ENCODE measurements around the gene PTPRZ1. TPM values are rescaled to one million over a fixed set of nuclear protein-coding genes. Genes with fewer than 3 reads are reported as not detected.

PTPRZ1 gene
- total and polyA plus RNA-seq, 7 experiments from 2014 or later: not detected

DNA sequence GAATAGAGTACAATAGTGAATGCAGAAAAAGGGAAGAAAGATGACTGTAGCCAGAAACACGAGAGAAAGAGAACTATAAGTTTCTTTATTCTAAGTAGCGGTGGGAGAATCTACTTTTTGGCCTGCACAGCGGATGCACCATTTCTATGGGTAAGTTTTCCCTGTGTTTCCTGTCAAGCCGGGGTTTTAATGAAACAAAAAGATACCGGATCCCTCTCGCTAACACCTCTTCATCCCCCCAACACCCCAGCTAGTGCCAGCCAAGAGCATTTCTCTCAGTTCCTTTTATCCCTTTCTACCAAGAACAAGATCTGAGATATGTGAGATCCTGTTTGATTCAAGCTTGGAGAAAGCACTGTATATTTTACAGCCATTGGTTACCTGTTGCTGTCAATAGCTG lies 14.7 kb downstream of the PTPRZ1 start:
- H3K27me3 ChIP-seq (ENCODE audit: control insufficient read depth in 2 of 2, insufficient read depth in 2 of 2, low read length in 2 of 2): no peaks in the 10 kb centered on the region
- CTCF ChIA-PET: no interaction called here
- no peaks in the 10 kb centered on the region for H3K36me3 Mint-ChIP-seq

DNA sequence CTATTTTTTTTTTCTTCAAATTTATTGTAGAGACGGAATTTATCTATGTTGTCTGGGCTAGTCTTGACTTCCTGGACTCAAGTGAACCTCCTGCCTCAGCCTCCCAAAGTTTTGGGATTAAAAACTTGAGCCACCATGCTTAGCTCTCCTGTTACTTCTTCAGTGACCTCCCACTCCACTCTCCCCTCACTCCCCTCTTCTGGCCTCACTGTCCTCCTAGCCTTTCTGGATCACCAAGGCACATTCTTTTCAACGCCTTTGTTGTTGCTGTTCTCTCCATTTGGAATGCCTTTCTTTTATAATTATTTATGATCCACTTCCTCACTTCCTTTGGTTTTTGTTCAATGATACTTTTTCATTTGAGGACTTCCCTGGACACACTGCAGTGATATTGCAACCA lies 17.9 kb downstream of the PTPRZ1 start:
- ATAC-seq (no peak), DNase-seq (no peak)
- Histone ChIP-seq H3K27me3 (ENCODE audit: control insufficient read depth in 2 of 2, insufficient read depth in 2 of 2, low read length in 2 of 2) (no peaks in the 10 kb centered on the region), H3K4me3 (ENCODE audit: low read length) (no peak overlapping the region), H3K9me3 (ENCODE audit: control insufficient read depth in 2 of 3, low read length in 3 of 3) (no peaks in the 10 kb centered on the region), H3K4me1 (ENCODE audit: control insufficient read depth in 2 of 2, insufficient read depth in 2 of 2, low read length in 2 of 2) (no peaks in the 10 kb centered on the region), H3K36me3 (ENCODE audit: control insufficient read depth in 2 of 3, insufficient read depth in 3 of 3, low read length in 3 of 3) (no peaks in the 10 kb centered on the region), H3K27ac (ENCODE audit: low read depth, low read length) (no peak overlapping the region)
- intact Hi-C loops (cut with micrococcal nuclease): no loop called here
- Mint-ChIP-seq H3K36me3 (no peaks in the 10 kb centered on the region), H3K9me3 (peaks cover 0 to 6% (median 0%) of the 10 kb centered on the region in 11 donors), H3K4me3 (no peak overlapping the region), H3K27me3 (no peaks in the 10 kb centered on the region), H3K4me1 (no peaks in the 10 kb centered on the region), H3K27ac (no peak overlapping the region)
- CTCF ChIA-PET: no interaction called here
- POLR2A ChIA-PET: no interaction called here

More for the DNA sequence above, 14.7 kb downstream of the PTPRZ1 start:
- intact Hi-C loops (cut with micrococcal nuclease): no loop called here
- Histone ChIP-seq H3K36me3 (ENCODE audit: control insufficient read depth in 2 of 3, insufficient read depth in 3 of 3, low read length in 3 of 3) (no peaks in the 10 kb centered on the region), H3K4me1 (ENCODE audit: control insufficient read depth in 2 of 2, insufficient read depth in 2 of 2, low read length in 2 of 2) (no peaks in the 10 kb centered on the region), H3K4me3 (ENCODE audit: low read length) (no peak overlapping the region), H3K9me3 (ENCODE audit: control insufficient read depth in 2 of 3, low read length in 3 of 3) (no peaks in the 10 kb centered on the region), H3K27ac (ENCODE audit: low read depth, low read length) (no peak overlapping the region)
- Mint-ChIP-seq H3K9me3 (peaks cover 0 to 6% (median 0%) of the 10 kb centered on the region in 11 donors), H3K27ac (no peak overlapping the region), H3K27me3 (no peaks in the 10 kb centered on the region), H3K4me3 (no peak overlapping the region), H3K4me1 (no peaks in the 10 kb centered on the region)
- no peak for ATAC-seq
- no peak for DNase-seq
- POLR2A ChIA-PET: no interaction called here

DNA sequence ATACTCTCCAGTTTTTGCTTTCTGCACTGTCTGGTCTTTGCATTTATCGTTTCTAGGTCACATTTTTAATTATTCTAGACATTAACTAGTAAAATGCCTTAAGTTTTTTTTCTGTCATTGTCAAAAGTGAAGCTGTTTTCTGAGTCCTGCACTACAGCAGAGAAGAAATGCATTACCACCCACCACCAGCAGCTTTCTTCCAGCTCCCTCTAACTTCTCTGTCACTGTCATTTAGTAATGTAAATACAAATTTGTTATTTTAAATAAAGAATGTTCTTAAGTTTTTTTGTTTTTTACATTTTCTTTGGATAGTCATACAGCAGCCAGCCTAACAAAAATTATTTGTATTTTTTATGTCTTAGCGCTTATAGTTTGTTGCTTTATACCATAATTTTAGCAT lies 18.8 kb downstream of the PTPRZ1 start:
- Histone ChIP-seq H3K4me3 (ENCODE audit: low read length) (no peak overlapping the region), H3K27me3 (ENCODE audit: control insufficient read depth in 2 of 2, insufficient read depth in 2 of 2, low read length in 2 of 2) (no peaks in the 10 kb centered on the region), H3K4me1 (ENCODE audit: control insufficient read depth in 2 of 2, insufficient read depth in 2 of 2, low read length in 2 of 2) (no peaks in the 10 kb centered on the region), H3K27ac (ENCODE audit: low read depth, low read length) (no peak overlapping the region), H3K9me3 (ENCODE audit: control insufficient read depth in 2 of 3, low read length in 3 of 3) (no peaks in the 10 kb centered on the region), H3K36me3 (ENCODE audit: control insufficient read depth in 2 of 3, insufficient read depth in 3 of 3, low read length in 3 of 3) (no peaks in the 10 kb centered on the region)
- DNase-seq: no peak
- peaks cover 0 to 6% (median 0%) of the 10 kb centered on the region in 11 donors for H3K9me3 Mint-ChIP-seq
- POLR2A ChIA-PET: no interaction called here
- no peak overlapping the region for H3K27ac Mint-ChIP-seq
- H3K36me3 Mint-ChIP-seq: no peaks in the 10 kb centered on the region
- no peaks in the 10 kb centered on the region for H3K4me1 Mint-ChIP-seq
- H3K27me3 Mint-ChIP-seq: no peaks in the 10 kb centered on the region
- intact Hi-C loops (cut with micrococcal nuclease): no loop called here
- no peak overlapping the region for H3K4me3 Mint-ChIP-seq
- CTCF ChIA-PET: no interaction called here
- ATAC-seq: no peak

DNA sequence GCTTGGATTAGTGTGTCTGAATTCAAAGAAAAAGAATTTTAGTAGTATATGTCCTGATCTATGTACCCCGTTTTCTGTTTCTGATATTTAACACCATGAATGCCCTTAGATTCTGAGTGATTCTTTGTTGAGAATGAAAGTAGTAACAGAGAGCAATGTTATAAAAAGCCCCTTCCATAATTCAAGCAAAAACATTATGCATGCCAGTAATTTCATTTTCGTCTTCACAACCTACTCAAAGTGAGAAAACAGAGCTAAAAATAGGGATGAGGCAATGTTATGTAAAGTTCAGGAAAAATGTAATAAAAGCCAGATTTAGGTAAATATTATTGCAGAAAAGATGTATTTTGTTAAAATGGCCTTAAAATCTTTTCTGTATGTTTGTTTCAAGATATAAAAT lies 28.1 kb downstream of the PTPRZ1 start:
- no peaks in the 10 kb centered on the region for H3K4me1 ChIP-seq (ENCODE audit: control insufficient read depth in 2 of 2, insufficient read depth in 2 of 2, low read length in 2 of 2)
- CTCF ChIA-PET: no interaction called here

DNA sequence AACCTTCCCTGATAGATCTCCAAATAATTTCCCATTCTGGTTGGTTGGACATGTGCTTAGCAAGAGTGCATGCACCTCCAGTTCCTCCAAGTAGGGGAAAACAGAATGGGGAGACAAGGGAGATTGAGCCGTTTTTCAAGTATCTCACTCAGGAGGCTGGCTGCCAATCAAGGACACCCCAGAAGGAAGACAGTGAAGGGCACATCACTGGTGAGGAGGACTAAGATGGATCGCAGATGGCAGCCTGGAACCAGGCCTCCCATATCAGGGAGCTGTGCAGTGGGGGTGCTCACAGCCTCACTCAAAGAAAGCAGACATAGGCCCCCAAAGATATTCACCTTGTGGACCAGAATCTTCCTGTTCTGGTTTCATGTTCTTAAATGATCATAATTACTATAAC lies 31.2 kb downstream of the PTPRZ1 start:
- POLR2A ChIA-PET: no interaction called here
- no peak for DNase-seq
- CTCF ChIA-PET: no interaction called here
- Histone ChIP-seq H3K9me3 (ENCODE audit: control insufficient read depth in 2 of 3, low read length in 3 of 3) (no peaks in the 10 kb centered on the region), H3K36me3 (ENCODE audit: control insufficient read depth in 2 of 3, insufficient read depth in 3 of 3, low read length in 3 of 3) (no peaks in the 10 kb centered on the region), H3K4me1 (ENCODE audit: control insufficient read depth in 2 of 2, insufficient read depth in 2 of 2, low read length in 2 of 2) (no peaks in the 10 kb centered on the region), H3K4me3 (ENCODE audit: low read length) (no peak overlapping the region), H3K27ac (ENCODE audit: low read depth, low read length) (no peak overlapping the region), H3K27me3 (ENCODE audit: control insufficient read depth in 2 of 2, insufficient read depth in 2 of 2, low read length in 2 of 2) (no peaks in the 10 kb centered on the region)
- no peaks in the 10 kb centered on the region for H3K27me3 Mint-ChIP-seq
- intact Hi-C loops (cut with micrococcal nuclease): no loop called here
- no peaks in the 10 kb centered on the region for H3K9me3 Mint-ChIP-seq
- no peaks in the 10 kb centered on the region for H3K4me1 Mint-ChIP-seq
- no peak overlapping the region for H3K4me3 Mint-ChIP-seq
- H3K27ac Mint-ChIP-seq: no peak overlapping the region
- no peak for ATAC-seq
- H3K36me3 Mint-ChIP-seq: no peaks in the 10 kb centered on the region

More for the DNA sequence above, 28.1 kb downstream of the PTPRZ1 start:
- no peaks in the 10 kb centered on the region for H3K36me3 Mint-ChIP-seq
- H3K27me3 Mint-ChIP-seq: no peaks in the 10 kb centered on the region
- no peaks in the 10 kb centered on the region for H3K27me3 ChIP-seq (ENCODE audit: control insufficient read depth in 2 of 2, insufficient read depth in 2 of 2, low read length in 2 of 2)
- no peak overlapping the region for H3K27ac Mint-ChIP-seq
- no peak overlapping the region for H3K4me3 ChIP-seq (ENCODE audit: low read length)
- ATAC-seq (no peak), DNase-seq (no peak)
- no peaks in the 10 kb centered on the region for H3K4me1 Mint-ChIP-seq
- no peaks in the 10 kb centered on the region for H3K36me3 ChIP-seq (ENCODE audit: control insufficient read depth in 2 of 3, insufficient read depth in 3 of 3, low read length in 3 of 3)
- peaks cover 0 to 4% (median 0%) of the 10 kb centered on the region in 11 donors for H3K9me3 Mint-ChIP-seq
- POLR2A ChIA-PET: no interaction called here
- no peaks in the 10 kb centered on the region for H3K9me3 ChIP-seq (ENCODE audit: control insufficient read depth in 2 of 3, low read length in 3 of 3)
- intact Hi-C loops (cut with micrococcal nuclease): no loop called here
- no peak overlapping the region for H3K4me3 Mint-ChIP-seq
- H3K27ac ChIP-seq (ENCODE audit: low read depth, low read length): no peak overlapping the region

DNA sequence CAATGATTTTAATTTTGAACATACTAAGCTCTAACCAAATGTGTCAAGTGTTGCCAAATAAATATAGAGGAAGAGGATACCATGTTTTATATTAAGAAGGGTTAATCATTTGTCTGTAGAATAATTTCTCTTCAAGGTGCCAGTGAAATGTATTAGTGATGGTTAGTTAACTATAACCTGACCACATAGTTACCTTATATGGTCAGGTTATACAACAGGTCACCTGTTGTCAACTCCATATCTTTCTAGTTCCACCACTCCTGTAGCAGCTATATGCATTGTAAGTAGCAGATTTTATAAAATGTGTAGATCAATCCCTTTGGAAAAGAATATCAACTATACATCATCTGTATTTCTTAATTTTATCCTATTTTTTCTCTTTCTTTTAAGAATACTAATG lies 35.1 kb downstream of the PTPRZ1 start:
- Histone ChIP-seq H3K27ac (ENCODE audit: low read depth, low read length) (no peak overlapping the region), H3K4me3 (ENCODE audit: low read length) (no peak overlapping the region), H3K9me3 (ENCODE audit: control insufficient read depth in 2 of 3, low read length in 3 of 3) (no peaks in the 10 kb centered on the region), H3K36me3 (ENCODE audit: control insufficient read depth in 2 of 3, insufficient read depth in 3 of 3, low read length in 3 of 3) (no peaks in the 10 kb centered on the region), H3K4me1 (ENCODE audit: control insufficient read depth in 2 of 2, insufficient read depth in 2 of 2, low read length in 2 of 2) (no peaks in the 10 kb centered on the region), H3K27me3 (ENCODE audit: control insufficient read depth in 2 of 2, insufficient read depth in 2 of 2, low read length in 2 of 2) (no peaks in the 10 kb centered on the region)
- Mint-ChIP-seq H3K36me3 (no peaks in the 10 kb centered on the region), H3K9me3 (peaks cover 0 to 3% (median 0%) of the 10 kb centered on the region in 11 donors), H3K27ac (no peak overlapping the region), H3K27me3 (no peaks in the 10 kb centered on the region), H3K4me1 (no peaks in the 10 kb centered on the region), H3K4me3 (no peak overlapping the region)
- intact Hi-C loops (cut with micrococcal nuclease): no loop called here
- ChIA-PET POLR2A (no interaction called here), CTCF (interaction anchor here (0.6 kb wide), 1 partner anchor 36 kb away, joined by 3 read pairs; no protein-coding TSS in a partner anchor)
- DNase-seq (no peak), ATAC-seq (no peak)

DNA sequence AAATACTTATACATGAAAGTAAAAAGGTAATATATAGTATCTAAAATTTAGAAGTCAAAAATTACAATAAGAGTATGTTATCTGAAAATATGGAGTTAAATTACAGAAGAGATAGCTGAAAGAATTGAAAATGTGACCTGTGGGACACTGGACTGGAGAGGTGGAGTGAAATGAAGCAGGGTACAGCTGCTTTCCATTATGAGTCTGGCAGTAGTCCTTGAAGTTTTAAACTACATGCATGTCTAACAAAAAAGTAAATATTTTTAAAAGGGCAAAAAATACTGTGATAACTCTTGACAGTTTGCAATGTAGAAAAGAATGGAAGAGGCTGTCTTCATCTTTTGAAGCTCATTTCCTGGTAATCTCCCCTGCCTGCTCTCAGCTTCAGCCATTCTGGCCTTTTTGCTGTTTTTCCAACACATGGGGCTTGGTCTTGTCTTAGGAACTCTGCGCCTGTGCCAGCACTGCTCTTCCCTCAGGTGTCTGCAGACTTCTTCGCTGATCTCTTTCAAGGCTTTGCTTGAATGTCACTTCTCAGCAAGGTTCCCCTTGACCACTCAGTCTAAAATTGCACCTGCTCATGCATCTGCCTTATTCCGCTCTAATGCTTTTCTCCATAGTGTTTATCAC lies 36.9 kb downstream of the PTPRZ1 start:
- Mint-ChIP-seq H3K4me1 (no peaks in the 10 kb centered on the region), H3K27me3 (no peaks in the 10 kb centered on the region), H3K36me3 (no peaks in the 10 kb centered on the region), H3K9me3 (peaks cover 0 to 3% (median 0%) of the 10 kb centered on the region in 11 donors), H3K4me3 (no peak overlapping the region), H3K27ac (no peak overlapping the region)
- DNase-seq (no peak), ATAC-seq (no peak)
- Histone ChIP-seq H3K9me3 (ENCODE audit: control insufficient read depth in 2 of 3, low read length in 3 of 3) (no peaks in the 10 kb centered on the region), H3K36me3 (ENCODE audit: control insufficient read depth in 2 of 3, insufficient read depth in 3 of 3, low read length in 3 of 3) (no peaks in the 10 kb centered on the region), H3K27ac (ENCODE audit: low read depth, low read length) (no peak overlapping the region), H3K27me3 (ENCODE audit: control insufficient read depth in 2 of 2, insufficient read depth in 2 of 2, low read length in 2 of 2) (no peaks in the 10 kb centered on the region), H3K4me3 (ENCODE audit: low read length) (no peak overlapping the region), H3K4me1 (ENCODE audit: control insufficient read depth in 2 of 2, insufficient read depth in 2 of 2, low read length in 2 of 2) (no peaks in the 10 kb centered on the region)
- intact Hi-C loops (cut with micrococcal nuclease): no loop called here
- ChIA-PET POLR2A (no interaction called here), CTCF (no interaction called here)
